Upper lobe of left lung (tissue), 4 donors: ENCODE data around the gene DZANK1.

Source experiments
- EP300 ChIP-seq, 4 donors: sonication (generic); formaldehyde crosslinking; IDR thresholded peaks; one replicate each; pipeline ENCODE4 v1.5.1; 2017; ENCODE audit warnings: antibody characterized with exemption in 4 of 4, control low read depth in 2 of 4
- POLR2AphosphoS5 ChIP-seq, 2 donors: sonication (generic); formaldehyde crosslinking; IDR thresholded peaks; one replicate each; pipeline ENCODE4 v1.5.1; 2017; ENCODE audit warnings: antibody characterized with exemption in 2 of 2
- TF ChIP-seq, protein P1 (sequence below), 6 experiments: fragments of 450-650 bp in 4 of 6; fragments of 200-600 bp in 2 of 6; sonication (generic) in 2 of 6; IDR thresholded peaks; one replicate each; pipeline ENCODE4 v1.5.1; 2016 to 2019; ENCODE audit warnings: antibody characterized with exemption in 6 of 6

DNA sequence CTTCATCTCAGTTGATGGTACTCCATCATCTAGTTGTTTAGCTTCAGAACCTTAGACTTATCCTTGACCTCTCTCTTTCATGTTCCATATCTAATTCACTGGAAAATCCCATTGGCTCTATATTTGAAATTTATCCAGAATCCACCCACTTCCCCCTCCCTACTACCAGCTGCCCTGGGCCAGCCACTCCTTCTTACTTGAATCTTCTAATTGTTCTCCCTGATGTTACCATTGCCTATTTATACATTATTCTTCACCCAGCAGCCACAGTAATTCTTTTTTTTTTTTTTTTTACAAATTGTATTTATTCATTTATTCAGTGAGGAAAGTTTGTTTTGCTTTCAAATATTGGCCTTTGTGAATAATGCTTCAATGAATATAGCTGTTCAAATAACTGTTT, 49.1 kb upstream of the DZANK1 start:
- TF ChIP-seq, protein P1, sequence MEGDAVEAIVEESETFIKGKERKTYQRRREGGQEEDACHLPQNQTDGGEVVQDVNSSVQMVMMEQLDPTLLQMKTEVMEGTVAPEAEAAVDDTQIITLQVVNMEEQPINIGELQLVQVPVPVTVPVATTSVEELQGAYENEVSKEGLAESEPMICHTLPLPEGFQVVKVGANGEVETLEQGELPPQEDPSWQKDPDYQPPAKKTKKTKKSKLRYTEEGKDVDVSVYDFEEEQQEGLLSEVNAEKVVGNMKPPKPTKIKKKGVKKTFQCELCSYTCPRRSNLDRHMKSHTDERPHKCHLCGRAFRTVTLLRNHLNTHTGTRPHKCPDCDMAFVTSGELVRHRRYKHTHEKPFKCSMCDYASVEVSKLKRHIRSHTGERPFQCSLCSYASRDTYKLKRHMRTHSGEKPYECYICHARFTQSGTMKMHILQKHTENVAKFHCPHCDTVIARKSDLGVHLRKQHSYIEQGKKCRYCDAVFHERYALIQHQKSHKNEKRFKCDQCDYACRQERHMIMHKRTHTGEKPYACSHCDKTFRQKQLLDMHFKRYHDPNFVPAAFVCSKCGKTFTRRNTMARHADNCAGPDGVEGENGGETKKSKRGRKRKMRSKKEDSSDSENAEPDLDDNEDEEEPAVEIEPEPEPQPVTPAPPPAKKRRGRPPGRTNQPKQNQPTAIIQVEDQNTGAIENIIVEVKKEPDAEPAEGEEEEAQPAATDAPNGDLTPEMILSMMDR (IDR thresholded peaks at IDR 0.05), result no peak
- TF ChIP-seq POLR2AphosphoS5 (IDR thresholded peaks at IDR 0.05), result no peak
- TF ChIP-seq EP300 (IDR thresholded peaks at IDR 0.05), result no peak
